Left renal pelvis (tissue), 4 donors: ENCODE measurements around the gene GRAP. TPM values are rescaled to one million over a fixed set of nuclear protein-coding genes. Genes with fewer than 3 reads are reported as not detected.
"Not testable (repeated sequence)": the region's sequence is repeated elsewhere in the genome, so short reads cannot be mapped to it uniquely, and the experiment has no call there.

Experiments
- DNase-seq, 4 donors: peaks; one replicate each; pipeline ENCODE4 v3.0.0-alpha.2; 2013; ENCODE audit warnings: low read depth in 4 of 4, low spot score in 3 of 4
- polyA plus RNA-seq, 4 donors: library from polyadenylated mRNA; unstranded; fragments of 120-200 nt; gene quantifications; one replicate each; pipeline ENCODE4 v1.2.1, GENCODE V29; 2013; ENCODE audit not compliant: insufficient read length in 4 of 4

GRAP gene
- polyA plus RNA-seq, 4 donors = 2.4 to 6.5 (median 5.0) TPM

- DNase-seq = not testable (repeated sequence)
Measured at GRCh38 chr17:19043032-19043431, 3.7 kb downstream of the GRAP start.

- not testable (repeated sequence) for DNase-seq
Measured at GRCh38 chr17:19042369-19042768, 4.4 kb downstream of the GRAP start.

- not testable (repeated sequence) for DNase-seq
Measured at GRCh38 chr17:19041871-19042270, 4.9 kb downstream of the GRAP start.

GRCh38 chr17:19040350-19040749, 6.4 kb downstream of the GRAP start:
- DNase-seq = not testable (repeated sequence)

- DNase-seq = not testable (repeated sequence)
Measured at GRCh38 chr17:19038730-19039129, 8.0 kb downstream of the GRAP start.

GRCh38 chr17:19038007-19038406, 8.8 kb downstream of the GRAP start:
- not testable (repeated sequence) for DNase-seq

- DNase-seq = not testable (repeated sequence)
Measured at GRCh38 chr17:19037547-19037946, 9.2 kb downstream of the GRAP start.

- DNase-seq = not testable (repeated sequence)
Measured at GRCh38 chr17:19036186-19036585, 10.6 kb downstream of the GRAP start.

GRCh38 chr17:19032377-19032988, 14.3 kb downstream of the GRAP start:
- DNase-seq = not testable (repeated sequence)

GRCh38 chr17:19031729-19032128, 15.0 kb downstream of the GRAP start:
- not testable (repeated sequence) for DNase-seq

- DNase-seq = not testable (repeated sequence)
Measured at GRCh38 chr17:19030771-19031449, 15.8 kb downstream of the GRAP start.

- DNase-seq = not testable (repeated sequence)
Measured at GRCh38 chr17:19029740-19030139, 17.0 kb downstream of the GRAP start.

GRCh38 chr17:19028671-19029070, 18.1 kb downstream of the GRAP start:
- not testable (repeated sequence) for DNase-seq

GRCh38 chr17:19024101-19025078, 22.4 kb downstream of the GRAP start:
- DNase-seq = no peak

- DNase-seq = no peak
Measured at GRCh38 chr17:19023209-19023999, 23.4 kb downstream of the GRAP start.

GRCh38 chr17:19022747-19023146, 24.0 kb downstream of the GRAP start:
- DNase-seq = no peak

- DNase-seq = no peak
Measured at GRCh38 chr17:19022128-19022527, 24.6 kb downstream of the GRAP start.

GRCh38 chr17:19021622-19022083, 25.1 kb downstream of the GRAP start:
- DNase-seq = no peak

GRCh38 chr17:19021011-19021621, 25.6 kb downstream of the GRAP start:
- not testable (repeated sequence) for DNase-seq

- no peak for DNase-seq
Measured at GRCh38 chr17:19020016-19020415, 26.7 kb downstream of the GRAP start.
